Keratinocyte (primary cell): ENCODE data around the gene CALML5. TPM values are rescaled to one million over a fixed set of nuclear protein-coding genes. Genes with fewer than 3 reads are reported as not detected.

Source experiments
- DNase-seq: peaks from one replicate; pipeline ENCODE4 v3.0.0-alpha.2; 2011; ENCODE audit warnings: low read depth, missing footprints, low spot score
- FAIRE-seq: peaks from 2 replicates; lab custom pipeline; 2011; peaks lifted over from hg19 to GRCh38; lab: Jason Lieb, UNC
- H2AFZ ChIP-seq: 2 replicates; pipeline ENCODE4 v1.6.0; 2012; ENCODE audit warnings: low read length, control low read depth, inconsistent platforms; ENCODE audit not compliant: control insufficient read depth
- H3K27ac ChIP-seq: 2 replicates; pipeline ENCODE4 v1.5.1; 2011; ENCODE audit warnings: low read length; ENCODE audit not compliant: control insufficient read depth, insufficient read depth
- H3K27me3 ChIP-seq: 3 replicates; pipeline ENCODE4 v1.6.0; 2011; ENCODE audit warnings: low read length; ENCODE audit not compliant: control insufficient read depth, insufficient read depth; ENCODE audit errors: extremely low read depth
- H3K36me3 ChIP-seq, 2 experiments: 2 replicates in 1 of 2; 3 replicates in 1 of 2; pipeline ENCODE4 v1.5.1; 2011; ENCODE audit warnings: low read length in 2 of 2, mild to moderate bottlenecking in 1 of 2; ENCODE audit not compliant: control insufficient read depth in 2 of 2, insufficient read depth in 2 of 2; ENCODE audit errors: extremely low read depth in 1 of 2
- H3K4me1 ChIP-seq: 3 replicates; pipeline ENCODE4 v1.5.1; 2011; ENCODE audit warnings: low read length; ENCODE audit not compliant: control insufficient read depth, insufficient read depth; ENCODE audit errors: extremely low read depth
- H3K4me2 ChIP-seq: 3 replicates; pipeline ENCODE4 v1.6.0; 2011; ENCODE audit warnings: low read depth, low read length; ENCODE audit not compliant: control insufficient read depth, insufficient read depth; ENCODE audit errors: extremely low read depth
- H3K4me3 ChIP-seq, 3 experiments: fragments of 200-600 bp in 1 of 3; sonication (generic) in 1 of 3; 2 replicates in 2 of 3; 3 replicates in 1 of 3; pipeline ENCODE4 v1.5.1; 2011 to 2016; ENCODE audit warnings: low read length in 3 of 3, mild to moderate bottlenecking in 3 of 3, control low read depth in 2 of 3, inconsistent platforms in 1 of 3, low read depth in 1 of 3, mixed read lengths in 1 of 3, mixed run types in 1 of 3, moderate library complexity in 1 of 3; ENCODE audit not compliant: control insufficient read depth in 2 of 3, insufficient read depth in 2 of 3; ENCODE audit errors: extremely low read depth in 1 of 3
- H3K79me2 ChIP-seq: 2 replicates; pipeline ENCODE4 v1.6.0; 2012; ENCODE audit warnings: low read length; ENCODE audit not compliant: control insufficient read depth, insufficient read depth
- H3K9ac ChIP-seq: 3 replicates; pipeline ENCODE4 v1.6.0; 2011; ENCODE audit warnings: low read length; ENCODE audit not compliant: control insufficient read depth, insufficient read depth; ENCODE audit errors: extremely low read depth
- H3K9me1 ChIP-seq: 3 replicates; pipeline ENCODE4 v1.6.0; 2011; ENCODE audit warnings: low read length; ENCODE audit not compliant: control insufficient read depth, insufficient read depth; ENCODE audit errors: extremely low read depth
- H3K9me3 ChIP-seq: 2 replicates; pipeline ENCODE4 v1.5.1; 2012; ENCODE audit warnings: low read depth, low read length; ENCODE audit not compliant: control insufficient read depth
- H4K20me1 ChIP-seq: 3 replicates; pipeline ENCODE4 v1.6.0; 2011; ENCODE audit warnings: low read length; ENCODE audit not compliant: control insufficient read depth, insufficient read depth; ENCODE audit errors: extremely low read depth
- EZH2 ChIP-seq: IDR thresholded peaks from one replicate; pipeline ENCODE4 v1.6.1; 2012; ENCODE audit warnings: inconsistent platforms, mild to moderate bottlenecking, low read length, moderate library complexity
- dilution Hi-C: fragments of 300-500 bp; cut with MboI; formaldehyde crosslinking; loops from one replicate; pipeline ENCODE4 v1.7.0; 2020; ENCODE audit warnings: low sequenced_read_pairs; ENCODE audit not compliant: extremely low pct_ligation_motif_present
- polyA plus RNA-seq, 5 experiments: library from polyadenylated mRNA; depleted of rRNA in 3 of 5; stranded (reverse) in 3 of 5; stranded (forward) in 1 of 5; unstranded in 1 of 5; fragments of >200 nt; gene quantifications; 1 replicate in 1 of 5; 2 replicates in 3 of 5; 3 replicates in 1 of 5; pipeline versions ENCODE4 v1.2.1 to v1.2.3, GENCODE V29; 2011 to 2012; ENCODE audit warnings: missing spikeins in 2 of 5, low read depth in 1 of 5, low replicate concordance in 1 of 5
- TF ChIP-seq, protein P1 (sequence below), 3 experiments: IDR thresholded peaks in 1 of 3; conservative IDR thresholded peaks in 1 of 3; optimal IDR thresholded peaks in 1 of 3; 2 replicates in 2 of 3; 3 replicates in 1 of 3; pipeline versions ENCODE3 to v1.5.1; 2011; ENCODE audit warnings: low read length in 3 of 3, mild to moderate bottlenecking in 3 of 3, moderate library complexity in 2 of 3, control low read depth in 1 of 3, inconsistent platforms in 1 of 3; ENCODE audit not compliant: insufficient read depth in 2 of 3; ENCODE audit errors: extremely low read depth in 1 of 3

Gene CALML5
- polyA plus RNA-seq, 1 donor (not counting 4 experiments of a cell fraction or from before 2014, with no cell fraction given): 5.7 TPM

DNA sequence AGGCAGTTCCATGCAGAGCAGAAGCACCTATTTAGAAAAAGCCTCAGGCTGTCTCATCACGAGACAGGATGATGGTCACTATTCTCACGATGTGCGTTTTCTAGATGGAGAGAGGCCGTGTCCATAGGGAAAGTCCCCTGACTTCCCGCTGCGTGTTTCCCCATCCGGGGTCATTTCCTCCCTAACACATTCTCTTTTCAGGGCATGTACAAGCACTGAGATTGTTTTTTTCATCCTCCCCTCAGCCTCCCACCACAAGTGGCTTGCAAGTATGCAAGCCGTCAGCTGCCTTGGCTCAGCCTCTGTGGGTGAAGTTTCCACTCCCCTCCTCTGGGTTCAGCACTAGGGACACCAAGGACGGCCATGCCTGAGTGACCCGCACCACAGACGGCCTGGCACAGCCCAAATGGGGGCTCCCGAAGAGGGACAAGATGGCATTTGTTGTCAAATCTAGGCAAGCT is 2.7 kb upstream of the CALML5 start:
- no peak overlapping the region for H3K4me3 ChIP-seq
- H3K27me3 ChIP-seq: peaks cover 3% of the 10 kb centered on the region
- H3K4me1 ChIP-seq: peaks cover 33% of the 10 kb centered on the region
- dilution Hi-C loops: no loop called here
- no peak overlapping the region for H2AFZ ChIP-seq
- no peak overlapping the region for H3K27ac ChIP-seq
- H3K9me3 ChIP-seq: no peaks in the 10 kb centered on the region
- TF ChIP-seq, protein P1, sequence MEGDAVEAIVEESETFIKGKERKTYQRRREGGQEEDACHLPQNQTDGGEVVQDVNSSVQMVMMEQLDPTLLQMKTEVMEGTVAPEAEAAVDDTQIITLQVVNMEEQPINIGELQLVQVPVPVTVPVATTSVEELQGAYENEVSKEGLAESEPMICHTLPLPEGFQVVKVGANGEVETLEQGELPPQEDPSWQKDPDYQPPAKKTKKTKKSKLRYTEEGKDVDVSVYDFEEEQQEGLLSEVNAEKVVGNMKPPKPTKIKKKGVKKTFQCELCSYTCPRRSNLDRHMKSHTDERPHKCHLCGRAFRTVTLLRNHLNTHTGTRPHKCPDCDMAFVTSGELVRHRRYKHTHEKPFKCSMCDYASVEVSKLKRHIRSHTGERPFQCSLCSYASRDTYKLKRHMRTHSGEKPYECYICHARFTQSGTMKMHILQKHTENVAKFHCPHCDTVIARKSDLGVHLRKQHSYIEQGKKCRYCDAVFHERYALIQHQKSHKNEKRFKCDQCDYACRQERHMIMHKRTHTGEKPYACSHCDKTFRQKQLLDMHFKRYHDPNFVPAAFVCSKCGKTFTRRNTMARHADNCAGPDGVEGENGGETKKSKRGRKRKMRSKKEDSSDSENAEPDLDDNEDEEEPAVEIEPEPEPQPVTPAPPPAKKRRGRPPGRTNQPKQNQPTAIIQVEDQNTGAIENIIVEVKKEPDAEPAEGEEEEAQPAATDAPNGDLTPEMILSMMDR (optimal IDR thresholded peaks at IDR 0.05 in 1 of 3, IDR thresholded peaks at IDR 0.05 in 1 of 3, conservative IDR thresholded peaks at IDR 0.05 in 1 of 3; ENCODE audit: extremely low read depth in 1 of 3, insufficient read depth in 2 of 3, low read length in 3 of 3): no peak
- TF ChIP-seq EZH2: no peak
- no peak overlapping the region for H3K9ac ChIP-seq
- H3K79me2 ChIP-seq: no peaks in the 10 kb centered on the region
- no peaks in the 10 kb centered on the region for H3K9me1 ChIP-seq
- no peaks in the 10 kb centered on the region for H3K36me3 ChIP-seq
- DNase-seq (no peak), FAIRE-seq (peak; percentile 5)
- H4K20me1 ChIP-seq: no peaks in the 10 kb centered on the region
- no peak overlapping the region for H3K4me2 ChIP-seq

- DNase-seq: no peak
- no peak overlapping the region for H3K9ac ChIP-seq
- no peak overlapping the region for H2AFZ ChIP-seq
- H3K27ac ChIP-seq: no peak overlapping the region
- H3K27me3 ChIP-seq: peaks cover 3% of the 10 kb centered on the region
- dilution Hi-C loops: no loop called here
- no peaks in the 10 kb centered on the region for H3K9me1 ChIP-seq
- H3K36me3 ChIP-seq: no peaks in the 10 kb centered on the region
- no peak overlapping the region for H3K4me2 ChIP-seq
- no peaks in the 10 kb centered on the region for H3K9me3 ChIP-seq
- peaks cover 28% of the 10 kb centered on the region for H3K4me1 ChIP-seq
- H4K20me1 ChIP-seq: no peaks in the 10 kb centered on the region
- TF ChIP-seq EZH2: no peak
- TF ChIP-seq, protein P1 (optimal IDR thresholded peaks at IDR 0.05 in 1 of 3, IDR thresholded peaks at IDR 0.05 in 1 of 3, conservative IDR thresholded peaks at IDR 0.05 in 1 of 3; ENCODE audit: extremely low read depth in 1 of 3, insufficient read depth in 2 of 3, low read length in 3 of 3): no peak
- no peak overlapping the region for H3K4me3 ChIP-seq
- H3K79me2 ChIP-seq: no peaks in the 10 kb centered on the region
- no peak for FAIRE-seq
Measured at GRCh38 chr10:5500910-5501309, 1.5 kb upstream of the CALML5 start.
